Suprapubic skin (tissue), 3 donors: ENCODE results near the gene AGBL1.

Experiments used
- CTCF ChIP-seq, 2 donors: fragments of 200-600 bp in 1 of 2; fragments of 450-650 bp in 1 of 2; sonication (generic) in 1 of 2; IDR thresholded peaks; one replicate each; pipeline ENCODE4 v1.5.1; 2016 to 2019; ENCODE audit warnings: antibody characterized with exemption in 2 of 2, mild to moderate bottlenecking in 1 of 2, moderate library complexity in 1 of 2
- EP300 ChIP-seq: sonication (generic); formaldehyde crosslinking; IDR thresholded peaks from one replicate; pipeline ENCODE4 v1.6.1; 2017; ENCODE audit warnings: antibody characterized with exemption

GRCh38 chr15:86061581-86061980 is 18.1 kb upstream of the AGBL1 start:
- no peak for TF ChIP-seq CTCF (IDR thresholded peaks at IDR 0.05)
- TF ChIP-seq EP300 = no peak
